ENCODE results near the gene KRTAP10-10. TPM values are rescaled to one million over a fixed set of nuclear protein-coding genes. Genes with fewer than 3 reads are reported as not detected.
"Not testable (repeated sequence)": the region's sequence is repeated elsewhere in the genome, so short reads cannot be mapped to it uniquely, and the experiment has no call there.

The KRTAP10-10 gene
- total and polyA plus RNA-seq, 2 of the 8 experiments (the other 6 are each of a cell fraction or from before 2014, with no cell fraction given) = not detected

DNA sequence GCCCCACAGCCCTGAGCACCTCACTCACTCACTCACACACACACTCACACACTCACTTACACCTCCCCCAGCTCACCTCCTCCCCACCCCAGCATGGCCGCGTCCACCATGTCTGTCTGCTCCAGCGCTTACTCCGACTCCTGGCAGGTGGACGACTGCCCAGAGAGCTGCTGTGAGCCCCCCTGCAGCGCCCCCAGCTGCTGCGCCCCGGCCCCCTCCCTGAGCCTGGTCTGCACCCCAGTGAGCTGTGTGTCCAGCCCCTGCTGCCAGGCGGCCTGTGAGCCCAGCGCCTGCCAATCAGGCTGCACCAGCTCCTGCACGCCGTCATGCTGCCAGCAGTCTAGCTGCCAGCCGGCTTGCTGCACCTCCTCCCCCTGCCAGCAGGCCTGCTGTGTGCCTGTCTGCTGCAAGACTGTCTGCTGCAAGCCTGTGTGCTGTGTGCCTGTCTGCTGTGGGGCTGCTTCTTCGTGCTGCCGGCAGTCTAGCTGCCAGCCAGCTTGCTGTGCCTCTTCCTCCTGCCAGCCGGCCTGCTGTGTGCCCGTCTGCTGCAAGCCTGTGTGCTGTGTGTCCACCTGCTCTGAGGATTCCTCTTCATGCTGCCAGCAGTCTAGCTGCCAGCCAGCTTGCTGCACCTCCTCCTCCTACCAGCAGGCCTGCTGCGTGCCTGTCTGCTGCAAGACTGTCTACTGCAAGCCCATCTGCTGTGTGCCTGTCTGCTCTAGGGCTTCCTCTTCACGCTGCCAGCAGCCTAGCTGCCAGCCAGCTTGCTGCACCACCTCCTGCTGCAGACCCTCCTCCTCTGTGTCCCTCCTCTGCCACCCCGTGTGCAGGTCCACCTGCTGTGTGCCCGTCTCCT is 9.4 kb downstream of the KRTAP10-10 start, which contains the start of gene KRTAP10-11:
TSS of gene KRTAP10-11 (plus strand) at position 49 of the 856 bp plus-strand sequence. CDS start at position 94, 45 bp downstream.
- H3K27ac ChIP-seq (ENCODE audit: low read depth, low read length); H3K79me1 ChIP-seq (ENCODE audit: low read depth, low read length); H3K4me2 ChIP-seq (ENCODE audit: insufficient read depth in 1 of 2, low read depth in 2 of 2, low read length in 2 of 2); FAIRE-seq; H3K56ac ChIP-seq (replicated peaks; ENCODE audit: insufficient read length, low read depth, low read length); H4K8ac ChIP-seq (ENCODE audit: extremely low read depth, insufficient read depth, low read length); H4K5ac ChIP-seq (ENCODE audit: insufficient read length, low read depth, low read length); H3K9me3 ChIP-seq (ENCODE audit: insufficient read depth in 2 of 2, low read depth in 1 of 2, low read length in 1 of 2); H3K79me2 ChIP-seq (ENCODE audit: control insufficient read depth in 1 of 2, insufficient read depth in 2 of 2, low read length in 2 of 2); H3K27me3 ChIP-seq (replicated peaks in 1 of 4; ENCODE audit: control insufficient read depth in 3 of 4, extremely low read depth in 1 of 4, insufficient read depth in 3 of 4, low read length in 3 of 4); H2AFZ ChIP-seq (ENCODE audit: low read length); H4K20me1 ChIP-seq (replicated peaks in 1 of 2; ENCODE audit: control insufficient read depth in 1 of 2, insufficient read depth in 2 of 2, low read length in 2 of 2); H3K23me2 ChIP-seq (ENCODE audit: low read depth, low read length); H3K4me3 ChIP-seq (ENCODE audit: extremely low read depth in 1 of 4, insufficient read depth in 2 of 4, low read depth in 3 of 4, low read length in 4 of 4); H3K4ac ChIP-seq (replicated peaks; ENCODE audit: insufficient read length, low read depth, low read length); H2BK120ac ChIP-seq (replicated peaks; ENCODE audit: low read depth, low read length); H3K23ac ChIP-seq (ENCODE audit: insufficient read length); H2BK20ac ChIP-seq (ENCODE audit: low read length); H3K36me3 ChIP-seq (ENCODE audit: control insufficient read depth in 2 of 4, insufficient read depth in 4 of 4, low read length in 3 of 4); H4K91ac ChIP-seq (replicated peaks; ENCODE audit: insufficient read length, low read length); H3K9ac ChIP-seq (replicated peaks in 1 of 4; ENCODE audit: extremely low read depth in 1 of 4, low read depth in 3 of 4, low read length in 3 of 4); DNase-seq (ENCODE audit: low read depth in 1 of 2, low spot score in 2 of 2); H3K14ac ChIP-seq (ENCODE audit: insufficient read length): not testable (repeated sequence)
- Histone ChIP-seq H2BK12ac (ENCODE audit: low read depth, low read length) (peak within 1 kb of the TSS; percentile 80; the same call in 1 of the 2 replicates), H3K4me1 (replicated peaks in 1 of 4; ENCODE audit: control insufficient read depth in 3 of 4, insufficient read depth in 4 of 4, low read length in 3 of 4) (peaks cover 0 to 14% (median 4%) of the 10 kb centered on the region in 4 experiments; a peak in 3 of 7 replicates), H2BK5ac (ENCODE audit: low read depth, low read length) (peak within 1 kb of the TSS; percentile 24), H3K18ac (ENCODE audit: extremely low read depth, low read length) (peak within 1 kb of the TSS; percentile 60), H2AK5ac (ENCODE audit: low read depth, low read length) (0 out of 2 replicates have a peak within 1 kb of the TSS, but pooled peaks have one; percentile 6), H2BK15ac (ENCODE audit: low read length) (peak within 1 kb of the TSS; percentile 61; the same call in 1 of the 2 replicates)
- 94% methylated on average over 9 of the region's 21 CpGs; no CpG with 5 or more reads in 1 of the 2 experiments for WGBS, 2 experiments (ENCODE audit: extremely low coverage in 1 of 2, insufficient coverage in 1 of 2, insufficient read length in 1 of 2, insufficient replicate concordance in 2 of 2, low coverage in 1 of 2, low lambda C conversion rate in 2 of 2, missing lambda C conversion rate in 1 of 2)
- ChIA-PET CTCF (ENCODE audit: partially characterized antibody) (interaction anchor here (0.6 to 2.5 kb wide), 6 partner anchors 9 to 153 kb away, joined by 3 to 8 read pairs (median 5); no protein-coding TSS in a partner anchor), POLR2A (ENCODE audit: partially characterized antibody) (interaction anchor here (1.1 kb wide), 1 partner anchor 39 kb away, joined by 4 read pairs; no protein-coding TSS in a partner anchor)
- 0 out of 2 replicates have a peak, but pooled peaks have one; percentile 27 for TF ChIP-seq KDM1A (IDR thresholded peaks at IDR 0.05; ENCODE audit: borderline replicate concordance, low read length)

All from H1 (cell line).